OCI-LY7 (cell line): ENCODE measurements around the gene RNF215. TPM values are rescaled to one million over a fixed set of nuclear protein-coding genes. Genes with fewer than 3 reads are reported as not detected.

Experiments used
- BruUV-seq: library from RNA; stranded (reverse); fragments of 400-500 nt; replicated peaks from 2 replicates; lab custom pipeline; 2021; lab: Mats Ljungman, UMichigan
- CTCF ChIA-PET: fragments of 300-600 bp; sonication (Branson Sonifier 250); formaldehyde crosslinking; loops from one replicate; lab custom pipeline; 2022; ENCODE audit warnings: antibody characterized with exemption; ENCODE audit not compliant: unreplicated experiment; lab: Charles Lee
- POLR2A ChIA-PET: fragments of 300-600 bp; sonication (Branson Sonifier 250); formaldehyde crosslinking; loops from one replicate; lab custom pipeline; 2022; ENCODE audit warnings: antibody characterized with exemption; lab: Charles Lee
- DNase-seq: peaks from one replicate; pipeline ENCODE4 v3.0.0-alpha.2; 2015; ENCODE audit warnings: low spot score
- H2AFZ ChIP-seq: fragments of 200-600 bp; sonication (generic), shearing (Covaris generic); 2 replicates; pipeline ENCODE4 v1.6.1; 2014; ENCODE audit warnings: mild to moderate bottlenecking, antibody characterized with exemption, low read length, moderate library complexity
- H3K27ac ChIP-seq: fragments of 200-600 bp; sonication (generic); 2 replicates; pipeline ENCODE4 v1.5.1; 2014; ENCODE audit warnings: mixed run types, low read depth, mild to moderate bottlenecking, moderate library complexity, low read length, inconsistent platforms; ENCODE audit not compliant: poor library complexity, severe bottlenecking
- H3K36me3 ChIP-seq: fragments of 200-600 bp; sonication (generic); 2 replicates; pipeline ENCODE4 v1.6.1; 2014; ENCODE audit warnings: mild to moderate bottlenecking, antibody characterized with exemption, low read length, moderate library complexity, mixed read lengths; ENCODE audit not compliant: insufficient read depth
- H3K4me1 ChIP-seq: fragments of 200-600 bp; sonication (generic); 2 replicates; pipeline ENCODE4 v1.5.1; 2014; ENCODE audit warnings: mild to moderate bottlenecking, low read length; ENCODE audit not compliant: insufficient read depth, poor library complexity, severe bottlenecking
- H3K4me2 ChIP-seq: fragments of 200-600 bp; sonication (generic); 2 replicates; pipeline ENCODE4 v1.6.1; 2014; ENCODE audit warnings: mild to moderate bottlenecking, low read length
- H3K4me3 ChIP-seq: fragments of 200-600 bp; sonication (generic); 2 replicates; pipeline ENCODE4 v1.5.1; 2014; ENCODE audit warnings: mild to moderate bottlenecking, low read depth, low read length; ENCODE audit not compliant: poor library complexity, severe bottlenecking
- H3K79me2 ChIP-seq: fragments of 200-600 bp; sonication (generic); 2 replicates; pipeline ENCODE4 v1.6.1; 2016; ENCODE audit warnings: low read depth, mild to moderate bottlenecking, low read length, moderate library complexity, mixed read lengths; ENCODE audit not compliant: insufficient read depth
- H3K9me2 ChIP-seq: fragments of 200-600 bp; sonication (generic); 2 replicates; pipeline ENCODE4 v1.6.1; 2016; ENCODE audit warnings: mild to moderate bottlenecking, low read length, mixed read lengths; ENCODE audit not compliant: insufficient read depth
- H3K9me3 ChIP-seq: fragments of 200-600 bp; sonication (generic); 2 replicates; pipeline ENCODE4 v1.6.1; 2014; ENCODE audit warnings: mild to moderate bottlenecking, mixed run types, low read length, mixed read lengths
- H4K20me1 ChIP-seq: fragments of 200-600 bp; sonication (generic); 2 replicates; pipeline ENCODE4 v1.6.1; 2014; ENCODE audit warnings: mild to moderate bottlenecking, antibody characterized with exemption, low read length, moderate library complexity, mixed read lengths; ENCODE audit not compliant: insufficient read depth
- EZH2phosphoT487 ChIP-seq: fragments of 200-600 bp; sonication (generic); IDR thresholded peaks from 2 replicates; pipeline ENCODE4 v1.6.1; 2018; ENCODE audit warnings: low read depth, borderline replicate concordance, mild to moderate bottlenecking, mixed run types, antibody characterized with exemption, low read length, moderate library complexity, mixed read lengths
- intact Hi-C: fragments of 100-400 bp; cut with micrococcal nuclease; formaldehyde crosslinking; loops from one replicate; pipeline ENCODE4 v1.10.0; 2022; ENCODE audit not compliant: unreplicated experiment
- total RNA-seq, 2 experiments: library from RNA; depleted of rRNA in 1 of 2; stranded (reverse); fragments of >200 nt in 1 of 2; shearing (Covaris generic) in 1 of 2; gene quantifications; 2 replicates each; pipeline ENCODE4 v1.2.3, GENCODE V29; 2014 to 2022
- TF ChIP-seq, protein P1 (sequence below): fragments of 200-600 bp; sonication (generic); conservative IDR thresholded peaks from 2 replicates; pipeline ENCODE4 v1.5.1; 2014; ENCODE audit warnings: mild to moderate bottlenecking, antibody characterized with exemption, low read length, moderate library complexity, mixed read lengths

The RNF215 gene
- total RNA-seq, 2 experiments from 2014 or later: 8.0 to 13.8 TPM

DNA sequence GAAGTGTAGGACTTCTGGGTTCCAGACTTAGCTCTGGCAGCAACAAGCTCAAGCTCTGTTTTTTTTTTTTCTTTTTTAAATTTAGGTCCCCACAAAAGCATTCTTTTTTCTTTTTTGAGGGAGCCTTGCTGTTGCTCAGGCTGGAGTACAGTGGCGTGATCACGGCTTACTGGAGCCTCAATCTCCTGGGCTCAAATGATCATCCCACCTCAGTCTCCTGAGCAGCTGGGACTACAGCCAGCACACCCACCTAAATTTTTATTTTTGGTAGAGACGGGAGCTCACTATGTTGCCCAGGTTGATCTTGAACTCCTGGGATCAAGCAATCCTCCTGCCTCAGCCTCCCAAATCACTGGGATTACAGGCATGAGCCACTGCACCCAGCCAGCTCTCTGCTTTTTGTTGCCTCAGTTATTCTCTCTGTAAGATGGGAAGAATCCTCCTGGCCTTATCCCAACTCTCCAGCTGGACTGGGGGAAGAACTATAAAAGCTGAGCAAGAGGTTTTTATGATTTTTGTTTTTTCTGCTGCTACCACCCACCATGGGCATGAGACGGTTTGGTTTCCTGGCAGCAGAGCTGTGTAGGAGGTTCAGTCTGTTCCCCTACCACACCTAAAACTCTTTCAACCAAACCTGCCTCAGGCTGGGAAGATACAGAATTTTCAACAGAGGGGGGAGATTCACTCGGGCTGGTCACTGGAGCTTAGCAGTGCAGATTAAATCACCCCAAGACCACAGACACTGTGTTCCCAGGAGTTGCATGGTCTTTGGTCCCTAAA is 26.7 kb upstream of the RNF215 start:
- POLR2A ChIA-PET: interaction anchor here (0.7 to 5.1 kb wide), 2 partner anchors 10 to 31 kb away, joined by 3 to 28 read pairs; partner anchors contain the start of gene MTFP1

GRCh38 chr22:30413001-30413400 is 25.8 kb upstream of the RNF215 start:
- no peaks in the 10 kb centered on the region for H3K4me1 ChIP-seq
- TF ChIP-seq, protein P1, sequence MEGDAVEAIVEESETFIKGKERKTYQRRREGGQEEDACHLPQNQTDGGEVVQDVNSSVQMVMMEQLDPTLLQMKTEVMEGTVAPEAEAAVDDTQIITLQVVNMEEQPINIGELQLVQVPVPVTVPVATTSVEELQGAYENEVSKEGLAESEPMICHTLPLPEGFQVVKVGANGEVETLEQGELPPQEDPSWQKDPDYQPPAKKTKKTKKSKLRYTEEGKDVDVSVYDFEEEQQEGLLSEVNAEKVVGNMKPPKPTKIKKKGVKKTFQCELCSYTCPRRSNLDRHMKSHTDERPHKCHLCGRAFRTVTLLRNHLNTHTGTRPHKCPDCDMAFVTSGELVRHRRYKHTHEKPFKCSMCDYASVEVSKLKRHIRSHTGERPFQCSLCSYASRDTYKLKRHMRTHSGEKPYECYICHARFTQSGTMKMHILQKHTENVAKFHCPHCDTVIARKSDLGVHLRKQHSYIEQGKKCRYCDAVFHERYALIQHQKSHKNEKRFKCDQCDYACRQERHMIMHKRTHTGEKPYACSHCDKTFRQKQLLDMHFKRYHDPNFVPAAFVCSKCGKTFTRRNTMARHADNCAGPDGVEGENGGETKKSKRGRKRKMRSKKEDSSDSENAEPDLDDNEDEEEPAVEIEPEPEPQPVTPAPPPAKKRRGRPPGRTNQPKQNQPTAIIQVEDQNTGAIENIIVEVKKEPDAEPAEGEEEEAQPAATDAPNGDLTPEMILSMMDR: no peak
- TF ChIP-seq EZH2phosphoT487: no peak
- POLR2A ChIA-PET: interaction anchor here (0.7 to 5.1 kb wide), 2 partner anchors 11 to 73 kb away, joined by 4 to 28 read pairs; partner anchors contain the start of gene MTFP1
- no peak overlapping the region for H3K4me3 ChIP-seq
- peaks cover 20% of the 10 kb centered on the region for H3K36me3 ChIP-seq
- H3K4me2 ChIP-seq: no peak overlapping the region
- no peak for DNase-seq
- no peak overlapping the region for H2AFZ ChIP-seq
- no peaks in the 10 kb centered on the region for H4K20me1 ChIP-seq
- no peak overlapping the region for H3K27ac ChIP-seq
- BruUV-seq: no TSS peak
- intact Hi-C loops: no loop called here
- CTCF ChIA-PET: no interaction called here
- H3K79me2 ChIP-seq: no peaks in the 10 kb centered on the region
- H3K9me3 ChIP-seq: no peaks in the 10 kb centered on the region
- no peaks in the 10 kb centered on the region for H3K9me2 ChIP-seq

More for the DNA sequence above, 26.7 kb upstream of the RNF215 start:
- intact Hi-C loops: no loop called here
- no TSS peak for BruUV-seq
- Histone ChIP-seq H3K9me2 (no peaks in the 10 kb centered on the region), H3K9me3 (no peaks in the 10 kb centered on the region), H3K4me3 (no peak overlapping the region), H3K36me3 (peaks cover 29% of the 10 kb centered on the region), H4K20me1 (no peaks in the 10 kb centered on the region), H3K4me1 (no peaks in the 10 kb centered on the region), H3K4me2 (no peak overlapping the region), H3K79me2 (no peaks in the 10 kb centered on the region), H2AFZ (no peak overlapping the region), H3K27ac (no peak overlapping the region)
- TF ChIP-seq, protein P1: no peak
- TF ChIP-seq EZH2phosphoT487: no peak
- CTCF ChIA-PET: no interaction called here
- no peak for DNase-seq

DNA sequence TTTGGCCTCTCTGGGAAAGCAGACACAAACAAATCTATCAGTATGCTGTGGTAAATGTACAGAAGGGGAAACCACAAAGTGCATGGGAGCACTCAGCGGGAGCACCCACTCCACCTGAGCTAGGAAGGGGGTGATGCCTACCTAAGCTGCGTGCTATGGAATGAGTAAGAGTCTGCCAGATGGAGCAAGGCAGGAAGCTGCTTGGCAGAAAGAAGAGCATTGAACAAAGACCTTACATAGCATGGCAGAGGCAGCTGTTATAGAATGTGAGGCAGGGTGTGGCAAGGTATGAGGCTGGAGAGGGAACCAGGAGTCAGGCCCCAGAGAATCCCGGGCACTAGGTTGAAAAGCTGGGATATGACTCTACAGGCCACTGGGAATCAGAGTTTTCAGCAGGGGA is 24.6 kb upstream of the RNF215 start:
- H3K4me1 ChIP-seq: no peaks in the 10 kb centered on the region
- no TSS peak for BruUV-seq
- no peak overlapping the region for H3K27ac ChIP-seq
- no peaks in the 10 kb centered on the region for H3K9me2 ChIP-seq
- H3K79me2 ChIP-seq: no peaks in the 10 kb centered on the region
- intact Hi-C loops: no loop called here
- H3K4me2 ChIP-seq: no peak overlapping the region
- peaks cover 12% of the 10 kb centered on the region for H3K36me3 ChIP-seq
- no peak overlapping the region for H2AFZ ChIP-seq
- TF ChIP-seq EZH2phosphoT487: no peak
- TF ChIP-seq, protein P1: no peak
- CTCF ChIA-PET: no interaction called here
- no peaks in the 10 kb centered on the region for H3K9me3 ChIP-seq
- POLR2A ChIA-PET: interaction anchor here (5.1 kb wide), 1 partner anchor 12 kb away, joined by 28 read pairs; the partner anchor contains the start of gene MTFP1
- H4K20me1 ChIP-seq: no peaks in the 10 kb centered on the region
- no peak overlapping the region for H3K4me3 ChIP-seq
- DNase-seq: no peak
